DND-41 (cell line): Measurements from ENCODE around the gene GOLGA6A.

Experiments used
- ATAC-seq: fragments of 200-7000 bp; cut with Tn5 transposase; 3 replicates; pipeline ENCODE4 v1.9.1; 2021; ENCODE audit warnings: low read depth; ENCODE audit not compliant: insufficient read depth
- DNase-seq: peaks from one replicate; pipeline ENCODE4 v3.0.0-alpha.2; 2020
- H2AFZ ChIP-seq: 2 replicates; pipeline ENCODE4 v1.6.0; 2012; ENCODE audit warnings: low read depth, low read length
- H3K27ac ChIP-seq: 2 replicates; pipeline ENCODE4 v1.5.1; 2012; ENCODE audit warnings: low read length, inconsistent platforms
- H3K27me3 ChIP-seq: fragments of 200-600 bp; sonication (generic); 2 replicates; pipeline ENCODE4 v1.6.0; 2012; ENCODE audit warnings: low read length, mild to moderate bottlenecking, inconsistent platforms; ENCODE audit not compliant: insufficient read depth, poor library complexity
- H3K36me3 ChIP-seq: 2 replicates; pipeline ENCODE4 v1.5.1; 2012; ENCODE audit warnings: low read length, inconsistent platforms; ENCODE audit not compliant: insufficient read depth
- H3K4me1 ChIP-seq: 2 replicates; pipeline ENCODE4 v1.5.1; 2012; ENCODE audit warnings: mild to moderate bottlenecking, low read length; ENCODE audit not compliant: insufficient read depth
- H3K4me2 ChIP-seq: 2 replicates; pipeline ENCODE4 v1.6.0; 2012; ENCODE audit warnings: mild to moderate bottlenecking, moderate library complexity, low read length, inconsistent platforms; ENCODE audit not compliant: insufficient read depth
- H3K4me3 ChIP-seq, 2 experiments: fragments of 200-600 bp in 1 of 2; shearing (Covaris generic) in 1 of 2; 2 replicates each; pipeline ENCODE4 v1.5.1; 2012 to 2016; ENCODE audit warnings: inconsistent platforms in 2 of 2, low read length in 2 of 2, mild to moderate bottlenecking in 2 of 2, low read depth in 1 of 2, moderate library complexity in 1 of 2
- H3K79me2 ChIP-seq: 2 replicates; pipeline ENCODE4 v1.6.0; 2012; ENCODE audit warnings: low read length, inconsistent platforms; ENCODE audit not compliant: insufficient read depth
- H3K9ac ChIP-seq: 2 replicates; pipeline ENCODE4 v1.6.0; 2012; ENCODE audit warnings: low read depth, mild to moderate bottlenecking, inconsistent platforms, low read length, moderate library complexity
- H3K9me3 ChIP-seq: 2 replicates; pipeline ENCODE4 v1.5.1; 2012; ENCODE audit warnings: low read length, moderate library complexity, mild to moderate bottlenecking, inconsistent platforms; ENCODE audit not compliant: insufficient read depth, severe bottlenecking
- H4K20me1 ChIP-seq: 2 replicates; pipeline ENCODE4 v1.6.0; 2012; ENCODE audit warnings: low read length; ENCODE audit not compliant: insufficient read depth
- CTCF ChIP-seq: IDR thresholded peaks from 2 replicates; pipeline ENCODE4 v1.5.1; 2012; ENCODE audit warnings: borderline replicate concordance, low read length, moderate library complexity, mild to moderate bottlenecking; ENCODE audit not compliant: poor library complexity, severe bottlenecking; ENCODE audit errors: extremely low read depth
- EZH2 ChIP-seq: IDR thresholded peaks from 3 replicates; pipeline ENCODE4 v1.6.1; 2012; ENCODE audit warnings: borderline replicate concordance, low read depth, mild to moderate bottlenecking, moderate library complexity, low read length, inconsistent platforms; ENCODE audit not compliant: severe bottlenecking

Gene GOLGA6A

GRCh38 chr15:74043425-74044266, 38.7 kb downstream of the GOLGA6A start:
- H3K9ac ChIP-seq = no peak overlapping the region
- H3K9me3 ChIP-seq = no peaks in the 10 kb centered on the region
- peaks cover 9% of the 10 kb centered on the region for H3K4me1 ChIP-seq
- H4K20me1 ChIP-seq = no peaks in the 10 kb centered on the region; the same call in 1 of the 2 replicates
- H2AFZ ChIP-seq = no peak overlapping the region
- H3K4me3 ChIP-seq = no peak overlapping the region
- H3K27ac ChIP-seq = no peak overlapping the region
- ATAC-seq = no peak
- no peaks in the 10 kb centered on the region for H3K27me3 ChIP-seq
- H3K36me3 ChIP-seq = peaks cover 3% of the 10 kb centered on the region; the same call in 1 of the 2 replicates
- H3K4me2 ChIP-seq = no peak overlapping the region
- DNase-seq = no peak
- H3K79me2 ChIP-seq = no peaks in the 10 kb centered on the region
- no peak for TF ChIP-seq CTCF
- TF ChIP-seq EZH2 = no peak

GRCh38 chr15:74042603-74043424, 39.5 kb downstream of the GOLGA6A start:
- no peak overlapping the region for H3K4me3 ChIP-seq
- H3K27me3 ChIP-seq = no peaks in the 10 kb centered on the region
- no peak overlapping the region for H3K4me2 ChIP-seq
- no peaks in the 10 kb centered on the region for H4K20me1 ChIP-seq
- no peaks in the 10 kb centered on the region for H3K79me2 ChIP-seq
- TF ChIP-seq CTCF (no peak), EZH2 (no peak)
- DNase-seq = no peak
- no peak overlapping the region for H2AFZ ChIP-seq
- no peak overlapping the region for H3K9ac ChIP-seq
- peaks cover 2% of the 10 kb centered on the region for H3K4me1 ChIP-seq
- no peak for ATAC-seq
- no peaks in the 10 kb centered on the region for H3K9me3 ChIP-seq
- H3K27ac ChIP-seq = no peak overlapping the region
- H3K36me3 ChIP-seq = peaks cover 3% of the 10 kb centered on the region; the same call in 1 of the 2 replicates

DNA sequence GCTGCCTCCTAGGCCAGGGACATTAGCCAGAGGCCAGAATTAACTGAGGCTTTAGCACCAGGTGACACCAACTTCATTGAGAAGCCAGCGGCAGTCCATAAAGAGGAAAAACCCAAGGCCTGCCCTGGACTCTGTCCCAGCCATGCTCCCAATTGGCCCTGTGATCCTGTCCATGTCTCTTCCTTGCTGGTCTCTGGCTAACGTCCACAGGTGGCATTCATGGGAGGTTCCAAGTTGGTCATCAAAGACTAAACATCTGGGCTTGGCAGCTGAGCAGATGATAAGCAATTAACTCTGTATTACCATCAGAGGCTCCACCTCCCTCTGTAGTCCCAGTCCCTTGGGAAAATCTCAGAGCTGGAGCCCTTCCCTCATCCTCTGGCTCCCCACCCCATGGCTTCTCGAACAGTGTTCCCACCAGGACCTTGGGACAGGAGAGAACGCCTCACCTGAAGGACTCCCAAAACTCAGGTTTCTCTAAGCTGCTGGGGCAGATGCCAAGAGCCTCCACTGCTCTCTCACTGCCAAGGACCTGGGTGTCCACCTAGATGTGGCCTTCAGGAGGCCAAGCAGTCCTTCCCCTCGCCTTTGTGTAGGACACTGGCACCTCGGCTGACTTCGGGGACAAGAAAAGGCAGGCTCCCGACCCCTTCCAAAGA, 40.4 kb downstream of the GOLGA6A start:
- Histone ChIP-seq H4K20me1 (peaks cover 2% of the 10 kb centered on the region; the same call in 1 of the 2 replicates), H3K79me2 (no peaks in the 10 kb centered on the region)
- no peak for ATAC-seq

More for the DNA sequence above, 40.4 kb downstream of the GOLGA6A start:
- no peak for TF ChIP-seq EZH2
- no peak for TF ChIP-seq CTCF
- Histone ChIP-seq H3K9ac (no peak overlapping the region), H3K36me3 (peaks cover 9% of the 10 kb centered on the region; the same call in 1 of the 2 replicates), H3K27me3 (no peaks in the 10 kb centered on the region), H3K4me2 (no peak overlapping the region), H3K27ac (no peak overlapping the region), H3K4me3 (no peak overlapping the region), H2AFZ (no peak overlapping the region), H3K9me3 (no peaks in the 10 kb centered on the region), H3K4me1 (no peaks in the 10 kb centered on the region)
- no peak for DNase-seq
